Smooth muscle cell (in vitro differentiated cells): ENCODE results near the gene TAS2R31. TPM values are rescaled to one million over a fixed set of nuclear protein-coding genes. Genes with fewer than 3 reads are reported as not detected.

ENCODE experiments used
- DNase-seq: peaks from one replicate; lab custom pipeline; 2025; ENCODE audit not compliant: unreplicated experiment; lab: John Stamatoyannopoulos, UW
- H2AFZ ChIP-seq: fragments of 200-600 bp; sonication (generic); 2 replicates; pipeline ENCODE4 v1.6.0; 2016; ENCODE audit warnings: antibody characterized with exemption, low read depth, mild to moderate bottlenecking
- H3F3A ChIP-seq: fragments of 200-600 bp; sonication (generic); 2 replicates; pipeline ENCODE4 v1.6.0; 2017; ENCODE audit warnings: antibody characterized with exemption, low read depth
- H3K27ac ChIP-seq: fragments of 200-600 bp; sonication (generic); 2 replicates; pipeline ENCODE4 v1.5.1; 2016; ENCODE audit warnings: low read depth, mild to moderate bottlenecking
- H3K27me3 ChIP-seq: fragments of 200-600 bp; sonication (generic); 2 replicates; pipeline ENCODE4 v1.6.1; 2016; ENCODE audit warnings: low read depth, mild to moderate bottlenecking
- H3K36me3 ChIP-seq: fragments of 200-600 bp; sonication (generic); 2 replicates; pipeline ENCODE4 v1.5.1; 2016; ENCODE audit warnings: low read depth
- H3K4me1 ChIP-seq: fragments of 200-600 bp; sonication (generic); 2 replicates; pipeline ENCODE4 v1.5.1; 2016; ENCODE audit warnings: low read depth
- H3K4me2 ChIP-seq: fragments of 200-600 bp; sonication (generic); 2 replicates; pipeline ENCODE4 v1.6.0; 2016; ENCODE audit warnings: mild to moderate bottlenecking
- H3K4me3 ChIP-seq: fragments of 200-600 bp; sonication (generic); 2 replicates; pipeline ENCODE4 v1.5.1; 2016; ENCODE audit warnings: mild to moderate bottlenecking
- H3K79me2 ChIP-seq: fragments of 200-600 bp; sonication (generic); 2 replicates; pipeline ENCODE4 v1.6.0; 2016; ENCODE audit warnings: low read depth, mild to moderate bottlenecking
- H3K9ac ChIP-seq: fragments of 200-600 bp; sonication (generic); 2 replicates; pipeline ENCODE4 v1.6.0; 2016; ENCODE audit warnings: low read depth
- H3K9me3 ChIP-seq: fragments of 200-600 bp; sonication (generic); replicated peaks from 2 replicates; pipeline ENCODE4 v1.5.1; 2016; ENCODE audit warnings: low read depth
- H4K20me1 ChIP-seq: fragments of 200-600 bp; sonication (generic); 2 replicates; pipeline ENCODE4 v1.6.0; 2016; ENCODE audit warnings: low read depth
- WGBS: methylation state at CpG from one replicate; pipeline ENCODE4 v1.1.7; 2016; ENCODE audit warnings: low lambda C conversion rate; 5-methylcytosine and 5-hydroxymethylcytosine counted together
- polyA plus RNA-seq: library from polyadenylated mRNA; unstranded; fragments of >200 nt; fragmentation: Nextera tagmentation; extraction: Ambion mirVana; gene quantifications from 2 replicates; pipeline ENCODE4 v1.2.1, GENCODE V29; 2016
- total RNA-seq: library from RNA; depleted of rRNA; stranded (reverse); fragments of >200 nt; gene quantifications from 2 replicates; pipeline ENCODE4 v1.2.3, GENCODE V29; 2014
- TF ChIP-seq, protein P1 (sequence below): fragments of 200-600 bp; sonication (generic); IDR thresholded peaks from 2 replicates; pipeline ENCODE4 v1.5.1; 2017; ENCODE audit warnings: borderline replicate concordance, mild to moderate bottlenecking, antibody characterized with exemption; ENCODE audit not compliant: insufficient read depth, poor library complexity, severe bottlenecking

Gene TAS2R31
- total and polyA plus RNA-seq, 2 experiments from 2014 or later: 4.1 TPM; not detected in 1

DNA sequence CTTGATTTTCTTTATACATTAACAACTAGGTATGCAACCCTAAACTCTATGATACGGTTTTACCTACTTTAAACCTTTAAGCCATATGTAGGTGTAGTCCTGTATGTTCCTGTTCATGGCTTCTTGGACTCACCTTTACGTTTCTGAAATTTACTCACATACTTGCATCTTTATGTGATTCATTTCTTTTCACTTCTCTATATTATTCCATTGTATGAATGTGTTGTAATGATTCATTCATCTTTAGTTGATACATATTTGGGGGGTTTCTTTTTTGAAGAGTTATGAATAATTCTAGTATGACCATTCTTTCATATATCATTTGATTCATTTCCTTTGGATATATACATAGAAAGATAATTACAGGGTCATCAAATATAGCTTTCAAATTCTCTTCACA, 42.1 kb downstream of the TAS2R31 start:
- 98% methylated on average over 2 of the region's 2 CpGs for WGBS
- H3K27ac ChIP-seq: no peak overlapping the region
- no peaks in the 10 kb centered on the region for H3F3A ChIP-seq
- H3K9me3 ChIP-seq: peaks cover 4% of the 10 kb centered on the region
- no peak overlapping the region for H3K4me2 ChIP-seq
- no peak overlapping the region for H2AFZ ChIP-seq
- no peak overlapping the region for H3K4me3 ChIP-seq
- H3K36me3 ChIP-seq: peaks cover 7% of the 10 kb centered on the region
- TF ChIP-seq, protein P1, sequence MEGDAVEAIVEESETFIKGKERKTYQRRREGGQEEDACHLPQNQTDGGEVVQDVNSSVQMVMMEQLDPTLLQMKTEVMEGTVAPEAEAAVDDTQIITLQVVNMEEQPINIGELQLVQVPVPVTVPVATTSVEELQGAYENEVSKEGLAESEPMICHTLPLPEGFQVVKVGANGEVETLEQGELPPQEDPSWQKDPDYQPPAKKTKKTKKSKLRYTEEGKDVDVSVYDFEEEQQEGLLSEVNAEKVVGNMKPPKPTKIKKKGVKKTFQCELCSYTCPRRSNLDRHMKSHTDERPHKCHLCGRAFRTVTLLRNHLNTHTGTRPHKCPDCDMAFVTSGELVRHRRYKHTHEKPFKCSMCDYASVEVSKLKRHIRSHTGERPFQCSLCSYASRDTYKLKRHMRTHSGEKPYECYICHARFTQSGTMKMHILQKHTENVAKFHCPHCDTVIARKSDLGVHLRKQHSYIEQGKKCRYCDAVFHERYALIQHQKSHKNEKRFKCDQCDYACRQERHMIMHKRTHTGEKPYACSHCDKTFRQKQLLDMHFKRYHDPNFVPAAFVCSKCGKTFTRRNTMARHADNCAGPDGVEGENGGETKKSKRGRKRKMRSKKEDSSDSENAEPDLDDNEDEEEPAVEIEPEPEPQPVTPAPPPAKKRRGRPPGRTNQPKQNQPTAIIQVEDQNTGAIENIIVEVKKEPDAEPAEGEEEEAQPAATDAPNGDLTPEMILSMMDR: no peak
- H3K27me3 ChIP-seq: no peaks in the 10 kb centered on the region
- H3K4me1 ChIP-seq: no peaks in the 10 kb centered on the region
- H3K9ac ChIP-seq: no peak overlapping the region
- no peaks in the 10 kb centered on the region for H4K20me1 ChIP-seq
- DNase-seq: no peak
- H3K79me2 ChIP-seq: no peaks in the 10 kb centered on the region

DNA sequence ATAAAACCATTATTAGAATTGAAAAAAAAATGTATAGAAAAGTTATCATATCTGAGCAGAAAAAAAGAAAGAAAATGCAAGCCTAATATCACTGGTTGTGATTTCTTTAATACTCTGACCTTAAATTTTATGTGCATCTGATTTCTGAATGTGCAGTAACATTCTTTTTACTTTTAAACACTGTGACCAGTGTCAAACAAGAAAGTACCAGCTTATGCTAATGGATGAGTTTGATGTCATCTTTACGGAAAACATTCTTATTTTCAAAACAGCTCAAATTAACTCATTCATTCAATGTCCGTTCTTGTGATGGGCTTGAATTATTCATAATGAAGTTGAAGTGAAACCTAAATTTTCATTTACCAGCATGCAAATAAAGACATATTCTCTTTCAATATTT, 44.4 kb downstream of the TAS2R31 start, which contains the start of gene TAS2R50:
Gene TAS2R50, minus strand, starts transcription at position 101 of the 400 bp plus-strand sequence. Its CDS starts 52 bp downstream, at position 49.
- Histone ChIP-seq H2AFZ (no peak within 1 kb of the TSS), H3K4me3 (no peak within 1 kb of the TSS), H3K9me3 (peaks cover 4% of the 10 kb centered on the region), H3K27ac (no peak within 1 kb of the TSS), H3K79me2 (no peaks in the 10 kb centered on the region), H4K20me1 (no peaks in the 10 kb centered on the region), H3K27me3 (no peaks in the 10 kb centered on the region), H3K36me3 (peaks cover 7% of the 10 kb centered on the region), H3F3A (no peaks in the 10 kb centered on the region), H3K4me2 (no peak within 1 kb of the TSS), H3K4me1 (no peaks in the 10 kb centered on the region), H3K9ac (no peak within 1 kb of the TSS)
- WGBS: 52% methylated on average over 2 of the region's 2 CpGs
- TF ChIP-seq, protein P1: no peak
- DNase-seq: no peak

DNA sequence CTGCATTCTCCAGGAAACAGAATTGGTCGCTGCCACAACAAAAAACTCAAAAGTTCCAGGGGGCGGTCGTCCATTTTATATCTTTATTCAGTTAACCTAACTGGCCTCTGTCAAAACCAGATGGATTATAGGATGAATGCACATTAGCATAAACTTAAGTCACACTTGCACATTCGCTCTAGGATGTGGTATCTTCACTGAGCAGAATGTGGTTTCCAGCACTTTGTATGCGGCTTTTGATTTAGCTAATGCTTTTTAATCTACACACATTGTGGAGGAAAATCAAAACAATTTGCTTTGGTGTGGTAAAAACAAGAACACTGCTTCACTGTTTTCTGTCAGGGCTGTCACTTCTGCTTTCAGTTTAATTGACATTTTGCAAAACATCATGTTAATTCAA, 49.0 kb downstream of the TAS2R31 start:
- DNase-seq: no peak
- H3K4me1 ChIP-seq: no peaks in the 10 kb centered on the region
- no peaks in the 10 kb centered on the region for H3K36me3 ChIP-seq
- WGBS: 90% methylated on average over 5 of the region's 5 CpGs
- peaks cover 12% of the 10 kb centered on the region for H4K20me1 ChIP-seq
- TF ChIP-seq, protein P1: no peak
- H3K4me3 ChIP-seq: no peak overlapping the region
- H3K27me3 ChIP-seq: no peaks in the 10 kb centered on the region
- peaks cover 9% of the 10 kb centered on the region for H3K79me2 ChIP-seq
- H3K4me2 ChIP-seq: no peak overlapping the region
- no peaks in the 10 kb centered on the region for H3F3A ChIP-seq
- no peak overlapping the region for H2AFZ ChIP-seq
- no peak overlapping the region for H3K9ac ChIP-seq
- no peak overlapping the region for H3K27ac ChIP-seq
- H3K9me3 ChIP-seq: no peaks in the 10 kb centered on the region

Other genes with a start within 250 kb of the TAS2R31 start
- 1.4 TPM in 1 of 2 replicates, not detected in the other for gene TAS2R7, start 228.8 kb downstream of the TAS2R31 start, total RNA-seq
- gene TAS2R7, start 228.8 kb downstream of the TAS2R31 start, polyA plus RNA-seq: not detected in 2 replicates
- gene TAS2R8, start 224.1 kb downstream of the TAS2R31 start, total RNA-seq: 0.13 and 0.90 TPM in 2 replicates
- not detected in 2 replicates for gene TAS2R8, start 224.1 kb downstream of the TAS2R31 start, polyA plus RNA-seq
- 0.81 and 1.8 TPM in 2 replicates for gene TAS2R9, start 221.2 kb downstream of the TAS2R31 start, total RNA-seq
- gene TAS2R9, start 221.2 kb downstream of the TAS2R31 start, polyA plus RNA-seq: 0.44 TPM in 1 of 2 replicates, not detected in the other
- gene TAS2R10, start 205.0 kb downstream of the TAS2R31 start, total RNA-seq: 3.2 and 8.4 TPM in 2 replicates
- 0.50 and 1.6 TPM in 2 replicates for gene TAS2R10, start 205.0 kb downstream of the TAS2R31 start, polyA plus RNA-seq
- 6.7 and 65.0 TPM in 2 replicates for gene PRR4, start 181.9 kb downstream of the TAS2R31 start, total RNA-seq
- gene PRR4, start 181.9 kb downstream of the TAS2R31 start, polyA plus RNA-seq: 2.7 and 4.2 TPM in 2 replicates
- gene PRH1, start 147.2 kb downstream of the TAS2R31 start, total RNA-seq: 12.0 and 14.7 TPM in 2 replicates
- 12.5 and 12.9 TPM in 2 replicates for gene PRH1, start 147.2 kb downstream of the TAS2R31 start, polyA plus RNA-seq
- gene TAS2R13, start 121.8 kb downstream of the TAS2R31 start, total RNA-seq: 1.8 and 2.7 TPM in 2 replicates
- not detected in 2 replicates for gene TAS2R13, start 121.8 kb downstream of the TAS2R31 start, polyA plus RNA-seq
- not detected in 2 replicates for gene PRH2, start 102.2 kb downstream of the TAS2R31 start, total RNA-seq
- 0.33 TPM in 1 of 2 replicates, not detected in the other for gene PRH2, start 102.2 kb downstream of the TAS2R31 start, polyA plus RNA-seq
- 5.8 and 7.1 TPM in 2 replicates for gene TAS2R14, start 92.1 kb downstream of the TAS2R31 start, total RNA-seq
- gene TAS2R14, start 92.1 kb downstream of the TAS2R31 start, polyA plus RNA-seq: 1.2 and 2.5 TPM in 2 replicates
- gene TAS2R50, start 44.5 kb downstream of the TAS2R31 start, total RNA-seq: 1.8 and 6.3 TPM in 2 replicates
- gene TAS2R50, start 44.5 kb downstream of the TAS2R31 start, polyA plus RNA-seq: 0.78 TPM in 1 of 2 replicates, not detected in the other
- gene TAS2R20, start 33.1 kb downstream of the TAS2R31 start, total RNA-seq: 1.4 and 5.6 TPM in 2 replicates
- gene TAS2R20, start 33.1 kb downstream of the TAS2R31 start, polyA plus RNA-seq: not detected in 2 replicates
- 2.3 and 3.8 TPM in 2 replicates for gene TAS2R19, start 8.8 kb downstream of the TAS2R31 start, total RNA-seq
- 0.24 and 0.26 TPM in 2 replicates for gene TAS2R19, start 8.8 kb downstream of the TAS2R31 start, polyA plus RNA-seq
- gene TAS2R46, start 30.9 kb upstream of the TAS2R31 start, total RNA-seq: 3.6 and 5.2 TPM in 2 replicates
- not detected in 2 replicates for gene TAS2R46, start 30.9 kb upstream of the TAS2R31 start, polyA plus RNA-seq
- gene TAS2R43, start 60.9 kb upstream of the TAS2R31 start, total RNA-seq: 0.45 TPM in 1 of 2 replicates, not detected in the other
- 0.35 TPM in 1 of 2 replicates, not detected in the other for gene TAS2R43, start 60.9 kb upstream of the TAS2R31 start, polyA plus RNA-seq
- 2.2 and 3.9 TPM in 2 replicates for gene TAS2R30, start 103.2 kb upstream of the TAS2R31 start, total RNA-seq
- not detected in 2 replicates for gene TAS2R30, start 103.2 kb upstream of the TAS2R31 start, polyA plus RNA-seq
- 9.5 and 10.7 TPM in 2 replicates for gene SMIM10L1, start 139.8 kb upstream of the TAS2R31 start, total RNA-seq
- gene SMIM10L1, start 139.8 kb upstream of the TAS2R31 start, polyA plus RNA-seq: 9.4 and 11.1 TPM in 2 replicates
- not detected in 2 replicates for gene TAS2R42, start 155.5 kb upstream of the TAS2R31 start, total RNA-seq
- gene TAS2R42, start 155.5 kb upstream of the TAS2R31 start, polyA plus RNA-seq: not detected in 2 replicates
- not detected in 2 replicates for gene PRB3, start 238.3 kb upstream of the TAS2R31 start, total RNA-seq
- 0.19 and 0.43 TPM in 2 replicates for gene PRB3, start 238.3 kb upstream of the TAS2R31 start, polyA plus RNA-seq